Mammary epithelial cell (primary cell): ENCODE data around the gene FAF1.

Experiments used
- EZH2 ChIP-seq: IDR thresholded peaks from 2 replicates; pipeline ENCODE4 v1.6.1; 2012; ENCODE audit warnings: low read length, inconsistent platforms, borderline replicate concordance
- TF ChIP-seq, protein P1 (sequence below), 2 donors: IDR thresholded peaks in 1 of 2; conservative IDR thresholded peaks in 1 of 2; 2 replicates each; pipeline ENCODE4 v1.5.1; 2011 to 2012; ENCODE audit warnings: inconsistent platforms in 2 of 2, low read length in 2 of 2, mild to moderate bottlenecking in 2 of 2, control low read depth in 1 of 2, low read depth in 1 of 2; ENCODE audit not compliant: insufficient read depth in 1 of 2; ENCODE audit errors: extremely low read depth in 1 of 2

GRCh38 chr1:50609508-50609907 is 350.6 kb downstream of the FAF1 start:
- TF ChIP-seq, protein P1, sequence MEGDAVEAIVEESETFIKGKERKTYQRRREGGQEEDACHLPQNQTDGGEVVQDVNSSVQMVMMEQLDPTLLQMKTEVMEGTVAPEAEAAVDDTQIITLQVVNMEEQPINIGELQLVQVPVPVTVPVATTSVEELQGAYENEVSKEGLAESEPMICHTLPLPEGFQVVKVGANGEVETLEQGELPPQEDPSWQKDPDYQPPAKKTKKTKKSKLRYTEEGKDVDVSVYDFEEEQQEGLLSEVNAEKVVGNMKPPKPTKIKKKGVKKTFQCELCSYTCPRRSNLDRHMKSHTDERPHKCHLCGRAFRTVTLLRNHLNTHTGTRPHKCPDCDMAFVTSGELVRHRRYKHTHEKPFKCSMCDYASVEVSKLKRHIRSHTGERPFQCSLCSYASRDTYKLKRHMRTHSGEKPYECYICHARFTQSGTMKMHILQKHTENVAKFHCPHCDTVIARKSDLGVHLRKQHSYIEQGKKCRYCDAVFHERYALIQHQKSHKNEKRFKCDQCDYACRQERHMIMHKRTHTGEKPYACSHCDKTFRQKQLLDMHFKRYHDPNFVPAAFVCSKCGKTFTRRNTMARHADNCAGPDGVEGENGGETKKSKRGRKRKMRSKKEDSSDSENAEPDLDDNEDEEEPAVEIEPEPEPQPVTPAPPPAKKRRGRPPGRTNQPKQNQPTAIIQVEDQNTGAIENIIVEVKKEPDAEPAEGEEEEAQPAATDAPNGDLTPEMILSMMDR (conservative IDR thresholded peaks at IDR 0.05 in 1 of 2, IDR thresholded peaks at IDR 0.05 in 1 of 2; ENCODE audit: extremely low read depth in 1 of 2, insufficient read depth in 1 of 2, low read depth in 1 of 2, low read length in 2 of 2) = no peak
- no peak for TF ChIP-seq EZH2
